ENCODE results near the gene SLC66A2.

DNA sequence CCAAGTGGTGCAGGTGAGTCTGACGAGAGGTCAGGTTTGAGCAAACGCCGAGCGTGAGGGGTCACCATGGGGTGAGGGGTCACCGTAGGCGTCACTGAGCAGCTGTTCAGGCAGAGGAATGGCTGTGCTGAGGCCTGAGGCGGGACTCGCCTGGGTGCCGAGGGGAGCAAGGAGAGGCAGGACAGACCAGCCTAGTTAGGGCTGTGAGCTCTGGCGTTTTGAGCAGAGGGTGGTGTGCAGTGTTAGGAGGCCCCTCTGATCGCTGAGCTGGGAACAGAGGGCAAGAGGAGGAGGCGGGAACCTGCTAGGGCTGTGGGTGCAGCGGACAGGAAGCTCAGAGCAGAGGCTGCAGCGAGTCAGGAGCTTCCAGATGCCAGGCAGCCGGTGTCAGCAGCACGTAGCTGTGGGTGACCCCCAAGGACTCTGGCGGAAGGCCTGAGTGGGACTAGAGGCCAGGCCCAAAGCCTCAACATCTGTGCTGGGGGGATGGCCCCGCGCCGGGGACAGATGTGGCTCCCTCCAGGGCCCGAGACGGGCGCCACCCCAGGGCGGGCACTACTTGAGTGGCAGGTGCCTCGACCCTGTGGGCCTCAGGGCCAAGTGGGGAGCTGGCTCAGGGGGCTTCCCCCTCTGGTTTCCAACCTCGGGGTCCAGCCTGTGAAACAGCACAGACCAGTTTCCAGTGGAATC, 98.0 kb downstream of the SLC66A2 start:
- TF ChIP-seq POLR2A (IDR thresholded peaks at IDR 0.05): no peak
- TF ChIP-seq, protein P1, sequence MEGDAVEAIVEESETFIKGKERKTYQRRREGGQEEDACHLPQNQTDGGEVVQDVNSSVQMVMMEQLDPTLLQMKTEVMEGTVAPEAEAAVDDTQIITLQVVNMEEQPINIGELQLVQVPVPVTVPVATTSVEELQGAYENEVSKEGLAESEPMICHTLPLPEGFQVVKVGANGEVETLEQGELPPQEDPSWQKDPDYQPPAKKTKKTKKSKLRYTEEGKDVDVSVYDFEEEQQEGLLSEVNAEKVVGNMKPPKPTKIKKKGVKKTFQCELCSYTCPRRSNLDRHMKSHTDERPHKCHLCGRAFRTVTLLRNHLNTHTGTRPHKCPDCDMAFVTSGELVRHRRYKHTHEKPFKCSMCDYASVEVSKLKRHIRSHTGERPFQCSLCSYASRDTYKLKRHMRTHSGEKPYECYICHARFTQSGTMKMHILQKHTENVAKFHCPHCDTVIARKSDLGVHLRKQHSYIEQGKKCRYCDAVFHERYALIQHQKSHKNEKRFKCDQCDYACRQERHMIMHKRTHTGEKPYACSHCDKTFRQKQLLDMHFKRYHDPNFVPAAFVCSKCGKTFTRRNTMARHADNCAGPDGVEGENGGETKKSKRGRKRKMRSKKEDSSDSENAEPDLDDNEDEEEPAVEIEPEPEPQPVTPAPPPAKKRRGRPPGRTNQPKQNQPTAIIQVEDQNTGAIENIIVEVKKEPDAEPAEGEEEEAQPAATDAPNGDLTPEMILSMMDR (IDR thresholded peaks at IDR 0.05): no peak
